ENCODE measurements around the gene FAHD2A. TPM values are rescaled to one million over a fixed set of nuclear protein-coding genes. Genes with fewer than 3 reads are reported as not detected.

Gene FAHD2A
- total RNA-seq, 1 experiment from 2014 or later, result 25.4 TPM

GRCh38 chr2:95354469-95354901 is 48.0 kb upstream of the FAHD2A start:
- no peak overlapping the region for H3K4me2 ChIP-seq (ENCODE audit: low read length)
- H3K9me3 ChIP-seq (ENCODE audit: control insufficient read depth in 1 of 2, insufficient read depth in 1 of 2, low read depth in 1 of 2, low read length in 2 of 2), result no peaks in the 10 kb centered on the region
- ATAC-seq, result no peak
- TF ChIP-seq POLR2A (IDR thresholded peaks at IDR 0.05; ENCODE audit: borderline replicate concordance, extremely low read depth, insufficient read depth, insufficient read length), result no peak
- no peak for TF ChIP-seq EGR1 (IDR thresholded peaks at IDR 0.05; ENCODE audit: low read depth)
- no peak for TF ChIP-seq CEBPB (IDR thresholded peaks at IDR 0.05; ENCODE audit: low read depth)
- TF ChIP-seq MAX (IDR thresholded peaks at IDR 0.05), result no peak
- no peak for TF ChIP-seq CBX3 (IDR thresholded peaks at IDR 0.05; ENCODE audit: low read depth)
- no peak for TF ChIP-seq SIN3A (IDR thresholded peaks at IDR 0.05; ENCODE audit: low read depth)
- TF ChIP-seq POLR2AphosphoS5 (IDR thresholded peaks at IDR 0.05; ENCODE audit: low read depth, low read length), result no peak
- TF ChIP-seq EZH2 (IDR thresholded peaks at IDR 0.05), result no peak
- TF ChIP-seq TCF7L2 (IDR thresholded peaks at IDR 0.05; ENCODE audit: borderline replicate concordance, extremely low read depth, insufficient read depth, insufficient read length), result no peak
- TF ChIP-seq FOSL1 (IDR thresholded peaks at IDR 0.05; ENCODE audit: low read depth), result no peak
- no peak for TF ChIP-seq ZNF274 (IDR thresholded peaks at IDR 0.05; ENCODE audit: low read depth, low read length)
- TF ChIP-seq ELF1 (IDR thresholded peaks at IDR 0.05; ENCODE audit: borderline replicate concordance, low read depth), result no peak
- TF ChIP-seq ZBTB33 (IDR thresholded peaks at IDR 0.05; ENCODE audit: extremely low read depth, insufficient replicate concordance, low read length), result no peak
- no peak for TF ChIP-seq ATF3 (IDR thresholded peaks at IDR 0.05)
- no peak for TF ChIP-seq ZFX (IDR thresholded peaks at IDR 0.05)
- TF ChIP-seq REST (IDR thresholded peaks at IDR 0.05; ENCODE audit: low read depth), result no peak
- TF ChIP-seq YY1 (IDR thresholded peaks at IDR 0.05; ENCODE audit: extremely low read depth, insufficient replicate concordance, low read depth, low read length), result no peak
- TF ChIP-seq RAD21 (IDR thresholded peaks at IDR 0.05; ENCODE audit: low read depth), result no peak
- no peak for TF ChIP-seq JUND (IDR thresholded peaks at IDR 0.05)
- no peak for DNase-seq (ENCODE audit: low read depth, low spot score)
- no peak overlapping the region for H2AFZ ChIP-seq (ENCODE audit: low read depth, low read length, poor library complexity, severe bottlenecking)
- no peaks in the 10 kb centered on the region for H3K79me2 ChIP-seq (ENCODE audit: insufficient read depth, low read length)
- H3K27ac ChIP-seq (ENCODE audit: low read depth, low read length), result no peak overlapping the region
- H3K9me2 ChIP-seq (ENCODE audit: insufficient read depth), result no peaks in the 10 kb centered on the region
- H4K20me1 ChIP-seq (ENCODE audit: insufficient read depth), result no peaks in the 10 kb centered on the region
- ChIA-PET POLR2A (no interaction called here), RAD21 (ENCODE audit: low non-redundant PET in 1 of 2, low total read pairs in 2 of 2, uncharacterized antibody in 2 of 2, unreplicated experiment in 2 of 2) (no interaction called here), CTCF (interaction anchor here (1.0 kb wide), 1 partner anchor 9 kb away, joined by 4 read pairs; no protein-coding TSS in a partner anchor)
- intact Hi-C loops (cut with micrococcal nuclease), result no loop called here
- H3K27me3 ChIP-seq (ENCODE audit: insufficient read depth, low read length), result no peaks in the 10 kb centered on the region
- H3K36me3 ChIP-seq (ENCODE audit: control insufficient read depth in 1 of 2, insufficient read depth in 2 of 2, low read length in 2 of 2), result no peaks in the 10 kb centered on the region
- no peak overlapping the region for H3K4me3 ChIP-seq (replicated peaks in 1 of 2; ENCODE audit: low read depth in 1 of 2, low read length in 2 of 2)
- H3K4me1 ChIP-seq (ENCODE audit: control insufficient read depth in 1 of 2, insufficient read depth in 2 of 2, low read length in 2 of 2), result no peaks in the 10 kb centered on the region
- H3K9ac ChIP-seq (ENCODE audit: low read length), result no peak overlapping the region
- no TSS peak for BruUV-seq (replicated peaks)

Data from HCT116 (cell line).